ENCODE measurements around the gene SESTD1. TPM values are rescaled to one million over a fixed set of nuclear protein-coding genes. Genes with fewer than 3 reads are reported as not detected.

Gene SESTD1
- total RNA-seq, 1 donor from 2014 or later: 17.9 TPM

DNA sequence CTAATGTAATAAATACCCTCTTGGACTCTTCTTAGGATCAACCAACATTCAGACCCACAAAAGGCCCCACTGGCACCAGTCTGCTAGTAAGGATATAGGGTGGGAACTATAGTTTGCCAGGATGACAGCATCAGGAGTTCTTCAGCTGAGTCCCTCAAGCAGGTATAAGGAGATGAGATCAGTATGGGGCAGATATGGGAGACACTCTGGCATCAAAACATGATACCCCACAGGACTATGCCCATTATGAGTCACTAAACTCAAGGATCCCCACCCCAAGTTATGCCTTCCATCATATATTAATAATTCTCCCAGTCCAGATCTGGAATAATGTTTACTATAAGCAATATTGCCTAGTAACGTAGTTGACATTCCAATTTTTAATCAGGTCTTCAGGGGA, 131.6 kb downstream of the SESTD1 start:
- TF ChIP-seq, protein P1, sequence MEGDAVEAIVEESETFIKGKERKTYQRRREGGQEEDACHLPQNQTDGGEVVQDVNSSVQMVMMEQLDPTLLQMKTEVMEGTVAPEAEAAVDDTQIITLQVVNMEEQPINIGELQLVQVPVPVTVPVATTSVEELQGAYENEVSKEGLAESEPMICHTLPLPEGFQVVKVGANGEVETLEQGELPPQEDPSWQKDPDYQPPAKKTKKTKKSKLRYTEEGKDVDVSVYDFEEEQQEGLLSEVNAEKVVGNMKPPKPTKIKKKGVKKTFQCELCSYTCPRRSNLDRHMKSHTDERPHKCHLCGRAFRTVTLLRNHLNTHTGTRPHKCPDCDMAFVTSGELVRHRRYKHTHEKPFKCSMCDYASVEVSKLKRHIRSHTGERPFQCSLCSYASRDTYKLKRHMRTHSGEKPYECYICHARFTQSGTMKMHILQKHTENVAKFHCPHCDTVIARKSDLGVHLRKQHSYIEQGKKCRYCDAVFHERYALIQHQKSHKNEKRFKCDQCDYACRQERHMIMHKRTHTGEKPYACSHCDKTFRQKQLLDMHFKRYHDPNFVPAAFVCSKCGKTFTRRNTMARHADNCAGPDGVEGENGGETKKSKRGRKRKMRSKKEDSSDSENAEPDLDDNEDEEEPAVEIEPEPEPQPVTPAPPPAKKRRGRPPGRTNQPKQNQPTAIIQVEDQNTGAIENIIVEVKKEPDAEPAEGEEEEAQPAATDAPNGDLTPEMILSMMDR (IDR thresholded peaks at IDR 0.05; ENCODE audit: insufficient read depth, low read length, poor library complexity, severe bottlenecking): no peak
- no peak overlapping the region for H3K4me3 ChIP-seq (ENCODE audit: low read depth, low read length)
- no peaks in the 10 kb centered on the region for H3K36me3 ChIP-seq (ENCODE audit: control insufficient read depth, insufficient read depth, low read length)
- no peaks in the 10 kb centered on the region for H3K27me3 ChIP-seq (ENCODE audit: control insufficient read depth, insufficient read depth, low read length)
- no peak for DNase-seq (ENCODE audit: low read depth)

DNA sequence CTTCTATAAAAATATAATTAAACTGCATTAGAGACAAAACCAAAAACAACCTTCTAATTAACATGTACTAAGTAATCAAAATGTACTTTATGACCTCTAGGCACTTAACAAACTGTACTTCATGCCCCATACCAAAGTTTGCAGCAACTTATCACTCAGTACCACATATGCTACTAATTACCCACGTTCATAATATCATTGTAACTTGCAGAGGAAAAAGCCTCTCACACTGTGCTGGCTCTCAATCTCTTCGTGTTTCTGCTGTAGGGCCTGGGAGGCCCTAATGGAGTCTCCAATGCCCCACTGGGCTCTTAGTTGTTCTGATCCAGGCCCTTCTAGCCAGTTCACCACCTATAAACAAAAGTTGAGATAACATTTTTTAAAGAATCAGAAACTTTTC, 132.6 kb downstream of the SESTD1 start:
- TF ChIP-seq, protein P1 (IDR thresholded peaks at IDR 0.05; ENCODE audit: insufficient read depth, low read length, poor library complexity, severe bottlenecking): no peak
- H3K27me3 ChIP-seq (ENCODE audit: control insufficient read depth, insufficient read depth, low read length): no peaks in the 10 kb centered on the region
- H3K4me3 ChIP-seq (ENCODE audit: low read depth, low read length): no peak overlapping the region
- DNase-seq (ENCODE audit: low read depth): no peak
- H3K36me3 ChIP-seq (ENCODE audit: control insufficient read depth, insufficient read depth, low read length): no peaks in the 10 kb centered on the region

GRCh38 chr2:179130560-179130959, 134.1 kb downstream of the SESTD1 start:
- TF ChIP-seq, protein P1 (IDR thresholded peaks at IDR 0.05; ENCODE audit: insufficient read depth, low read length, poor library complexity, severe bottlenecking): no peak
- Histone ChIP-seq H3K36me3 (ENCODE audit: control insufficient read depth, insufficient read depth, low read length) (no peaks in the 10 kb centered on the region), H3K4me3 (ENCODE audit: low read depth, low read length) (no peak overlapping the region), H3K27me3 (ENCODE audit: control insufficient read depth, insufficient read depth, low read length) (no peaks in the 10 kb centered on the region)
- DNase-seq (ENCODE audit: low read depth): no peak

GRCh38 chr2:179129574-179130238, 134.9 kb downstream of the SESTD1 start:
- TF ChIP-seq, protein P1 (IDR thresholded peaks at IDR 0.05; ENCODE audit: insufficient read depth, low read length, poor library complexity, severe bottlenecking): peak; percentile 64
- Histone ChIP-seq H3K36me3 (ENCODE audit: control insufficient read depth, insufficient read depth, low read length) (no peaks in the 10 kb centered on the region), H3K4me3 (ENCODE audit: low read depth, low read length) (no peak overlapping the region), H3K27me3 (ENCODE audit: control insufficient read depth, insufficient read depth, low read length) (no peaks in the 10 kb centered on the region)
- no peak for DNase-seq (ENCODE audit: low read depth)

DNA sequence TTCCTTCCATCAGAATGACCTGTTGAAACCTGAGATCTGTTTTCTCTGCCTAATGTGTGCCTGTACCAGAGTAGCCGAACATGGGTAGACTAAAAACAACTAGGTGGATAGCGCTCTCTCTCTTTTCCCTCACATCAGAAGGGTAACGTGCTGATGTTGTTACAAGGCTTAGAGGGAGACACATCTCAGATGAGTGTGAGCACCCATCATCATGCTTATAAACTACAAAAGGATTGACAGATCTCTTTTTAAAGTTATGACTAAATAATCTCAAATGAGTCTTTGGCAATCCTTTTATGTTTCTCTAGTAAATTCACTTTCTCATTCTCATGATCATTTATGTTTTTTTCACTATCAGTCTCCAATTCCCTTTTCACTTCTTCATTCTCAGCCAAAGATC, 139.2 kb downstream of the SESTD1 start:
- no peak for DNase-seq (ENCODE audit: low read depth)
- H3K4me3 ChIP-seq (ENCODE audit: low read depth, low read length): no peak overlapping the region
- TF ChIP-seq, protein P1 (IDR thresholded peaks at IDR 0.05; ENCODE audit: insufficient read depth, low read length, poor library complexity, severe bottlenecking): no peak
- no peaks in the 10 kb centered on the region for H3K27me3 ChIP-seq (ENCODE audit: control insufficient read depth, insufficient read depth, low read length)
- no peaks in the 10 kb centered on the region for H3K36me3 ChIP-seq (ENCODE audit: control insufficient read depth, insufficient read depth, low read length)

DNA sequence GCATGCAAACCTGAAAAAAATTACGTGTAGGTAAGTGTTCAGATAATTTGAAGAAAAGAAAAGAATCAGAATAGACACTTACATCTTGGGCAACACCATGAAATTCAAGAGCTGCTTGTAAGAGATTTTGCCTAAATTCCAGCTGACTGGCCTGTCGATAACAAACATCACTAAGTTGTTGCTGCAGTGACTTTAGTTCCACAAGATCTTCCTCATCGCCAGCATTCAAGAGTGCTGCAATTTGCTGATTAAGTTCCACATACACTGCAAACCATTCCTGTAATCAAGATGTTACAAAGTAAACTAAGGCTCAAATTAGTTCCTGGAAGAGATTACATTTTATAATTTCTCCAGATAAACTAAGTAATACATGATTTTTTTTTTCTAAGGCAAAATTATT, 140.3 kb downstream of the SESTD1 start:
- no peaks in the 10 kb centered on the region for H3K27me3 ChIP-seq (ENCODE audit: control insufficient read depth, insufficient read depth, low read length)
- no peaks in the 10 kb centered on the region for H3K36me3 ChIP-seq (ENCODE audit: control insufficient read depth, insufficient read depth, low read length)

More for the DNA sequence above, 140.3 kb downstream of the SESTD1 start:
- H3K4me3 ChIP-seq (ENCODE audit: low read depth, low read length): no peak overlapping the region
- TF ChIP-seq, protein P1 (IDR thresholded peaks at IDR 0.05; ENCODE audit: insufficient read depth, low read length, poor library complexity, severe bottlenecking): no peak
- no peak for DNase-seq (ENCODE audit: low read depth)
